Activated gamma-delta T cell (primary cell): Measurements from ENCODE around the gene DGCR2.
"Not testable (repeated sequence)": the region's sequence is repeated elsewhere in the genome, so short reads cannot be mapped to it uniquely, and the experiment has no call there.

ENCODE experiments used
- DNase-seq: peaks from one replicate; lab custom pipeline; 2025; lab: John Stamatoyannopoulos, UW
- total RNA-seq, 2 donors: gene quantifications; one replicate each; lab custom pipeline; 2026; lab: John Stamatoyannopoulos, UW

DGCR2 gene, protein sequence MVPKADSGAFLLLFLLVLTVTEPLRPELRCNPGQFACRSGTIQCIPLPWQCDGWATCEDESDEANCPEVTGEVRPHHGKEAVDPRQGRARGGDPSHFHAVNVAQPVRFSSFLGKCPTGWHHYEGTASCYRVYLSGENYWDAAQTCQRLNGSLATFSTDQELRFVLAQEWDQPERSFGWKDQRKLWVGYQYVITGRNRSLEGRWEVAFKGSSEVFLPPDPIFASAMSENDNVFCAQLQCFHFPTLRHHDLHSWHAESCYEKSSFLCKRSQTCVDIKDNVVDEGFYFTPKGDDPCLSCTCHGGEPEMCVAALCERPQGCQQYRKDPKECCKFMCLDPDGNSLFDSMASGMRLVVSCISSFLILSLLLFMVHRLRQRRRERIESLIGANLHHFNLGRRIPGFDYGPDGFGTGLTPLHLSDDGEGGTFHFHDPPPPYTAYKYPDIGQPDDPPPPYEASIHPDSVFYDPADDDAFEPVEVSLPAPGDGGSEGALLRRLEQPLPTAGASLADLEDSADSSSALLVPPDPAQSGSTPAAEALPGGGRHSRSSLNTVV
- 101 to 109 reads per million in 2 donors for total RNA-seq

DNA sequence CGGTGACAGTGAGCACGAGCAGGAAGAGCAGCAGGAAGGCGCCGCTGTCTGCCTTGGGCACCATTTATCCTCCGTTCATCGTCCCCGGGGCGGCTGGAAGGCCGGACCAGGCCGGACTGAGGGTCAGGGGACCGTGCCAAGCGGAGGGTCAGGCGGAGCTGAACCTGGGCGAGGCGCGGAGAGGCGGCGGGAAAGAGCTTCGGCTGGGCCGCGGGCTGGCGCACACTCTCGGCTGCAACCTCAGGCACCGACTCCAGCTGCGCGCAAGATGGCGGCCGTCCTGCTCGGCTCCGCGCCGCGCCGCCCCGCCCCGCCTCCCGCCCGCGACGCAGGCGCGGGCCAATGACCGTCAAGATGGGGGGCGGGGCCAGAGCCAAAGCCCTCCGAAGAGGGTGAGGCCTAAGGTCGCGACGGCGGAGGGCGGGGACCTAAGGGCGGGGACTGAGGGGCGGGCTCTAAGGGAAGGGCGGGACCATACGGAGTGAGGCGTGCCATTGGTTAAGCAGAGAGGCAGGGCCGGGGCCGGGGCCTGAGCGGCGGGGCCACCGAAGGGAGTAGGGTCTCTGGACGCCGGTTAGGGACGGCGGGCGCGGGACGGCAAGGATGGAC, at the start of gene DGCR2:
Gene DGCR2, minus strand, starts transcription at position 270 of the 609 bp plus-strand sequence. Its CDS starts 206 bp downstream, at position 64.
- peak; percentile 91 for DNase-seq

- DNase-seq = no peak
Observed at GRCh38 chr22:19169947-19170318, 47.7 kb upstream of the DGCR2 start.

DNA sequence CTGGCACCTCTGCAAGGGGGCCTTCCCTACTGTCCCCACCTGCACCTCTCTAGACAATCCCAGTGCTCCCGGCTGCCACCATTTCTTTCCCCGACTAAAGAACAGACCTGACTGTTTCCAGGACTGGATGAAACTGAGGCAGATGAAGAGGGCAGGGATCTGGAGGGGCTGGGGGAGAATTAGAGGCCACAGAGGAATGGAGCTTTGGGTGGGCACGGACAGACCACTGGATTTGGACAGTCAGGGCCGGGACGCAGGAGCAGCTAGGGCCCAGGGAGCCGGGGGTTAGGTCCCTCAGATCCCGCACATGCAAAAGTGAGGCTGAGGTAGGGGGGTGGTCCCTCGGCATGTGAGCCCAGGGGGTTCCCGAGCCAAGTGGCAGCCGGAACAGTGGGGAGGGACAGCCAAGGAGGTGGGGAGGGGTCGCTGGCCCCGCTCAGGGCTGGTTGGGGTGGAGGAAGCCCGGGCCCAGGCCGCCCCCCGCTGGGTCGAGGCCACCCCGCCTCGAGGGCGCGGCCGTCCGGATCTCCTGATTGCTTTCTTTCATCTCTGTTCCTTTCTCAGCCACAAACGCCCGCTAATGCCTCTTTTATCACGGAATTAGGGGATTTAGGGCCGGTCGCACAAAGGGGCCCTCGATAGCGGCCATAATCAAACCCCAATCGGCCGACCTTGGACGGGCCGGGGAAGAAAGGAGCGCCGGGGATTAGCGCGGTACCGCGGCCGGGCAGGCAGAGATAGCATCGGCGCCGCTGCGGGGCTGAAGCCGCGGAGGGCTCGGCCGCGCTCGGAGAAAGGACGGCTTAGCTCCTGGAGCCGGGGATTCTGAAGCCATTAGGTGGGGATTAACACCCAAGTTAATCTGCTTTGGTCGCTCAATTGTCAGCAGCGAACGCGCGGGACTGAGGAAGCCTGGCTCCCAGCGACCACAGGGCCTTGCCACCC, 47.1 kb upstream of the DGCR2 start:
- no peak for DNase-seq

- DNase-seq = no peak
Observed at GRCh38 chr22:19168088-19168890, 46.1 kb upstream of the DGCR2 start.

DNA sequence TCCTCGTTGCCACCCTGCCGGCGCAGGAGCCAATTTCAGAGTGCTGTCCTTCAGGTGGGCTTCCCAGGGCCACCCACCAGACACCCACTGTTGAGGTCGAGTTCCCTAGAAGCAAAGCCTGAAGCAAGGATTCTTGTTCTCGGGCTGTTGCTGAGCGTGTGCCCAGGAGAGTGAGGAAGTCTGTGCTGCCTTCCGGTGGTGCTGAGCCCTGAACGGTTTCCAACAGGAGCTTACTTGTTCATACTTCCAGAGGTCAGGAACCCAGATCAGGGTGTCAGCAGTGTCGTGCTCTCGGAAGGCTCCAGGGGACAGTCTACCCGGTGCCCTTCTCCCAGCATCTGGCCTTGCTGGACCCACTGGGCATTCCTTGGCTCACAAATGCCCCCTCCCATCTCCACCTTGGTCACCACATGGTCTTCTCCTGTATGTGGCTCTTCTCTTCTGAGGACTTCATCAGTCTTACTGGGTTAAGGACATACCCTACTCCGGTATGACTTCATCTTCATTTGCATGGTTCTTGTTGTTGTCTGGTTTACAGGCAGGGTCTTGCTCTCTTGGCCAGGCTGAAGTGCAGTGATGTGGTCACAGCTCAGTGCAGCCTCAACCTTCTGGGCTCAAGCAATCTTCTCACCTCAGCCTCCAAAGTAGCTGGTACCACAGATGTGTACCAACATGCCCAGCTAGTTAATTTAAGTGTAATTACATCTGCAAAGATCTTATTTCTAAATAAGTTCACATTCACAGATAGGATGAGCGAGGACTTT, 45.1 kb upstream of the DGCR2 start:
- DNase-seq = no peak

DNA sequence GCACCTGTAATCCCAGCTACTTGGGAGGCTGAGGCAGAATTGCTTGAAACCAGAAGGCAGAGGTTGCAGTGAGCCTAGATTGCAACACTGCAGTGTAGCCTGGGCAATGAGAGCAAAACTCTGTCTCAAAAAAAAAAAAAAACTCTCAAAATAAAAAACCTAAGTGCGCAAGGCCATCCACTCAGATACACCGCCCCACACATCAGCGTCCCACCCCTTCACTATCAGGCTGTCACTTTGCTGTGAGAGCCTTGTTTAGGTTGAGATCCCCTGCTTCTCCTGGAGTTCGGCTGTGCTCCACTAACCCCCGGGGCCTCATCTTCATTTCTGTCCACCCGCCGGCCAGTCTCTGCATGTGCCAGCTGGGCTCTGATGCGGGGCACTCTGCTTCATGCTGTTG, 44.2 kb upstream of the DGCR2 start:
- DNase-seq = no peak

GRCh38 chr22:19164425-19164824, 42.2 kb upstream of the DGCR2 start:
- DNase-seq = no peak

DNA sequence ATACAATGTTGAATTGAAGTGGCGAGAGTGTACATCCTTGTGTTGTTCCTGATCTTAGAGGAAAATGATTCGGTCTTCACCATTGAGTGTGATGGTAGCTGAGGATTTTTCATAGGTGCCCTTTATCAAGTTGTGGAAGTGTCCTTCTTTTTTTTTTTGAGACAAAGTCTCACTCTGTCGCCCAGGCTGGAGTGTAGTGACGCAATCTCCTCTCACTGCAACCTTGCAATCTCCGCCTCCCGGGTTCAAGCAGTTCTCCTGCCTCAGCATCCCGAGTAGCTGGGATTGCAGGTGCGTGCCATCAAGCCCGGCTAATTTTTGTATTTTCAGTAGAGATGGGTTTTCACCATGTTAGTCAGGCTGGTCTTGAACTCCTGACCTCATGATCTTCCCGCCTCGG, 36.4 kb upstream of the DGCR2 start:
- not testable (repeated sequence) for DNase-seq

GRCh38 chr22:19156109-19156508, 33.9 kb upstream of the DGCR2 start:
- DNase-seq = not testable (repeated sequence)

DNA sequence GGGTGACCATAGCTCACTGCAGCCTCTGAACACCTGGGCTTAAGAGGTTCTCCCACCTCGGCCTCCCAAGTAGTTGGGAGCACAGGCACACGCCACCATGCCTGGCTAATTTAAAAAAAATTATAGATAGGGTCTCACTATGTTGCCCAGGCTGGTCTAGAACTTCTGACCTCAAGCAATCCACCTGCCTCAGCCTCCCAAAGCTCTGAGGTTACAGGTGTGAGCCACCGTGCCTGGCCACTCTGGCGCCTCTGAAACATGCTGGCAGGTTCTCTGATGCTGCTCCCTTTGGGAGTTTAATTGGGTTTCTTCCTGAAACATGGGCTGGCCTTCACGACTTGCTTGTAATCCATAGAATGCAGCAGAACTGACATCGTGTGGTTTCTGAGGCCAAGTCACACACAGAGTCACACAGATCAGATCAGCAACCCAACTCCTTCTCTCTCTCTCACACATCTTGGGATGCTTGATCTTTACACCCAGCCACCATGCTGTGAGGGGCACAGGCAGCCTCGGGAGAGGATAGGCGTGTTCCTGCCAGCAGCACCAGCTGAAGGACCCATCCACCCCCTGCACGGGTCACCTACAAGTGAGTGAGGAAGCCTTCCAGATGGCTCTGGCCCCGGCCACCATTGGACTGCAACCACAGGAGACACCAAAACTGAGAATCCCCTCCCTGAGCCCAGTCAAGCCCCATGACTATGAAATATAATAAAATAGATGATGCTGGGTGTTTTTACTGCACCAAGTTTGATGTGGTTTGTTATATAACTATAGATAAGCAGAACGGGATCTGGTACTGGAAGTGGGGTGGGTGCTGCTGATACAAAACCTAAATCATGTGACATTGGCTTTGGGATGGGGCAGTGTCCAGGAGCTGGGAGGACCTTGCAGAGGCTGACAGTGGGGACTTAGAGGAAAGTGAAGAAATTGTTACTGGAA, 31.0 kb upstream of the DGCR2 start:
- DNase-seq = no peak

- no peak for DNase-seq
Observed at GRCh38 chr22:19151329-19152191, 29.3 kb upstream of the DGCR2 start.

DNA sequence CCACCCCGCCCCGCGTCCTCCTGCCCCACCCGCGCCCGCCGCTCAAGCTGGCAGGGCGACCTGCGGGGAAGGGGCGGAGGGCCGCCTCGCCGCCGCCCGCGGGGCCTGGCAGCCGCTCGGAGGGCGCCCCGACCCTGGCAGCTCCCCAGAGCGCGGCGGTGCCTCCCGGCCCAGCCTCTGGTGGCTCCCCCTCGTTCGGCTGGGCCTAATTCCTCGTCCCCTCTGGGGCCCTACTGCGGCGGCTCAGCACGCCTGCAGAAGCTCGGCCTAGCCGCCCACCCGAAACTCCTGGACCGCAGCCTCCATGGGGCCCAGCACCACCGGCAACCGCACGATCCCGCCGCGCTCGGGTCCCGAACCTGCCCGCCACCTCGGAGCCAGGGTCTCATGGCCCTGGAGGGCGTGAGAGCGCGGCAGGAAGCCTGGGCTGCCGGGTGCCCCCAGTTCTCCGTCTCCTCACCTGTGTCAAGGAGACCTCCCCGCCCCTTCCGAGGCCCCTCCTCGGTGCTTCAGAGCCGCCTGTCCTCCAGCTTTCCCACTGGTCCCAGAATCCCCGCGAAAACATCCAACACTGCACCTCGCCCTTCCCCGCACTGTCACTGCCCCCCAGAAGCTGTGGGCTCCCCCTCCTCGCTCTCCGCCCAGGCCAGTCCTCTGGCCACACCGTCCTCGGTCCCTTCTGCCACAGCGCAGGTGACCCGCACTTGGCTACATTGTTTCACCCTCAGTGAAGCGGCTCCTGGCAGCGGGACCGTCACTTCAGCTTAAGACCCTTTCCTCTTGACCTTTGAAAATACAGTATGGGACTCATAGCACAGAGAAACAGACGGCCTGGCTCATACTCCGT, 28.5 kb upstream of the DGCR2 start:
- DNase-seq = no peak

DNA sequence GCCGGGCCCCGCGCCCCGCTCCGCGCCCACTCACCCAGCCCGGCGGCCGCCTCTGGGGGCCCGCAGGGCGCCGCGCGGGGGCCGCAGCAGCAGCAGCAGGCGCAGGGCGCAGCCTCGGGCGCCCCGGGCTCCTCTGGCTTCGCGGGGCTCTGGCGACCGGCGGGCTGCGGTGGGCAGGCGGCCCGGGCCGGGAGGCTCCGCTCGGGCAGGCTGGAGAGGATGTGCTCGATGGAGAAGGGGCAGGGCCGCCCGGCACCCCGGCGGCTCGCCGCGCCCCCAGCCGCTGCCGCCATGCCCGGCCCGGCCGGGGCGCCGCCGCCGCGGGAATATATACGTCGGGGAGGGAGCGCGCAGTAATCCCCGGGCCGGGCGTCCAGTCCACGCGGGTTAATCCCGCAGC, 27.8 kb upstream of the DGCR2 start, which contains the start of gene GSC2:
Gene GSC2, minus strand, starts transcription at position 302 of the 400 bp plus-strand sequence. Its CDS starts 9 bp downstream, at position 293.
- no peak for DNase-seq

DNA sequence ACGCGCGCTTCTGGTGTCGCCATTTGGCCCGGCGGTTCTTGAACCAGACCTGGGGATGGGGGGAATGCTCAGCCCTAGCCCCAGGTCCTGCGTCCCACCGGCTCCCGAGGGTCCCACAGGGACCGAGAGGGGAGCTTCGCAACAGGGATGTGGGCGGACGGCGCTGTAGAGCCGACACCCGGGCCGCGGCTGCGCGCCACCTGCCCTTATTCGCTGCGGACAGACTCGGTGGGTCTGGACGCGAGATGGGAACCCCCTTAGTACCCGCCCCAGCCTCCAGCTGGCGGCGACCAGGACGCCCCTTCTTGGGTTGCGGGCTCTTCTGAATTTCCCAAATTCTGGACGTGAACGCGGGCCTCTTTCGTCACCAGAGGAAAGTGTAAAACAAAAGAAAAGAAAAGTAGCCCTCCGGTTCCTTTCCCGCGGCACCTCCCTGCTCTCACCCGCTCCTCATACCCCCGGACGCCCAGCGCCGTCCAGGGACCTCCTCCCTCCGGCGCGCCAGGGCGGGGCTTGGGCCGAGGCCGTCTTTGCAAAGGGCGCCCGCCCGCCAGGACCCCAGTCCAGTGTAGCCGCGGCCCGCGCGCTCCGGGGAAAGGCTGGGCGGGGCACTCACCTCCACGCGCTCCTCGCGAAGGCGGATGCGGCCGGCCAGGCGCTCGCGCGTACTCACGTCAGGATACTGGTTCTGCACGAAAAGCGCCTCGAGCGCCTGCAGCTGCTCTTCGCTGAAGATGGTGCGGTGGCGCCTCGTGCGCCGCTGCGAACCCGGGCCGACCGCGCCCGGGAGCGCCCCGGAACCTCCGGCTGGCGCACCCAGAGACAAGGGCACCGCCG, 27.1 kb upstream of the DGCR2 start:
- no peak for DNase-seq

DNA sequence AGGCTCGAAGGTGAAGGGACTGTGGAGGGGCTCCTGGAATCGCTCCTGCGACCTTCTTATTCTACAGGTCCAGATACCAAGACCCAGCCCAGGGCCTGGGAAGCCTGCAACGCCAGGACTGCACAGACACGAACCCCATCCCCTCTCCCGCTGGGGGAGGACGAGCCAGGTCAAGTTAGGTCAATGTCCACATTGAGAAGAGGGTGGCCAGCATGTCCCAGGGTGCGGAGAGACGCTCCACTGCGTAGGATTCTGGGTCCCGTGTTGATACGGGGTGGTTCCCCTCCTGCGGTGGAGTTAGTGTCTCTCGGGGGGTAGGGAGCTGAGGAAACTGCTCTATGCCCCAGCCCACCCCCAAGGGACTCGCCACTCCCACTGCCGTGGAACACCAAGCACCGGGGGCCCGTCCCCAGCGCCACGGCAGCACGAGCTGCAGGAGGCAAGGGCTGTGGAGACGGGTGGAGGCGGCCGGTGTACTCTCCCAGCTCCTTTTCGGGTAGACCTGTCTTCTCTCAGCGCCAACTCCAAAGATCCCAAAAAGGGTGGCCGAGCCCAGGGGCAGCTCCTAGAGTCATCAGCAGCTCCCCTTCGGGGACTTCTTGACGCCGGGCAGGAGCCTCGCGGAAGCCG, 26.3 kb upstream of the DGCR2 start:
- DNase-seq = no peak
